B cell (primary cell): ENCODE results near the gene AFF3.

ENCODE experiments used
- CTCF ChIP-seq: fragments of 200-600 bp; IDR thresholded peaks from one replicate; pipeline ENCODE4 v1.8.0; 2022; ENCODE audit warnings: antibody characterized with exemption, mild to moderate bottlenecking
- EZH2 ChIP-seq: IDR thresholded peaks from 2 replicates; pipeline ENCODE4 v1.6.1; 2012; ENCODE audit warnings: borderline replicate concordance, low read depth, mild to moderate bottlenecking, moderate library complexity, low read length; ENCODE audit not compliant: insufficient read depth, poor library complexity, severe bottlenecking

- TF ChIP-seq CTCF = no peak
- TF ChIP-seq EZH2 = no peak
Observed at GRCh38 chr2:99520813-99521212, 621.6 kb downstream of the AFF3 start.
